RWPE1 (cell line): ENCODE measurements around the gene ADGRV1.
"Not testable (repeated sequence)": the region's sequence is repeated elsewhere in the genome, so short reads cannot be mapped to it uniquely, and the experiment has no call there.

ENCODE experiments used
- CTCF ChIA-PET: fragments of 350-600 bp; sonication (Branson Sonifier 250); formaldehyde crosslinking; extraction: SDS; loops from one replicate; lab custom pipeline; 2021; lab: Yijun Ruan, JAX
- POLR2A ChIA-PET: fragments of 400-600 bp; formaldehyde crosslinking; extraction: SDS; loops from one replicate; lab custom pipeline; 2020; ENCODE audit warnings: antibody characterized with exemption; ENCODE audit not compliant: low non-redundant PET; lab: Yijun Ruan, JAX
- DNase-seq: peaks from one replicate; pipeline ENCODE4 v3.0.0; 2012; ENCODE audit warnings: low spot score
- H3K27ac ChIP-seq: fragments of 450-650 bp; 2 replicates; pipeline ENCODE4 v1.5.1; 2017
- CTCF ChIP-seq: fragments of 450-650 bp; conservative IDR thresholded peaks from 2 replicates; pipeline ENCODE4 v1.5.1; 2017; ENCODE audit warnings: low read depth, mild to moderate bottlenecking

ADGRV1 gene

DNA sequence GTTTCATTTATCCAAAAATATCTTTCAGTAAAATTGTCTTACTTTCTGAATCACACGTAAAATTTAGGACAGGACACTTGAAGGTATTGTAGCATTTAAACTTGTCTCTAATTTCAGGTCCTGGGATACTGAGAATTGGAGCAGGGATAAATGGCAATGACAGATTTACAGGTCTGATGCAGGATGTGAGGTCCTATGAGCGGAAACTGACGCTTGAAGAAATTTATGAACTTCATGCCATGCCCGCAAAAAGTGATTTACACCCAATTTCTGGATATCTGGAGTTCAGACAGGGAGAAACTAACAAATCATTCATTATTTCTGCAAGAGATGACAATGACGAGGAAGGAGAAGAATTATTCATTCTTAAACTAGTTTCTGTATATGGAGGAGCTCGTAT lies 99.2 kb downstream of the ADGRV1 start:
- no peak for DNase-seq
- ChIA-PET CTCF (interaction anchor here (0.6 kb wide), 1 partner anchor 11 kb away, joined by 6 read pairs; no protein-coding TSS in a partner anchor), POLR2A (no interaction called here)
- no peak overlapping the region for H3K27ac ChIP-seq
- TF ChIP-seq CTCF = no peak

GRCh38 chr5:90658620-90659019 lies 100.0 kb downstream of the ADGRV1 start:
- no peak overlapping the region for H3K27ac ChIP-seq
- ChIA-PET CTCF (interaction anchor here (0.6 kb wide), 2 partner anchors 12 to 219 kb away, joined by 3 to 6 read pairs; no protein-coding TSS in a partner anchor), POLR2A (no interaction called here)
- no peak for TF ChIP-seq CTCF
- no peak for DNase-seq

- CTCF ChIA-PET, DNase-seq, POLR2A ChIA-PET, H3K27ac ChIP-seq: not testable (repeated sequence)
These were observed 109.5 kb downstream of the ADGRV1 start for GRCh38 chr5:90668079-90668565.

DNA sequence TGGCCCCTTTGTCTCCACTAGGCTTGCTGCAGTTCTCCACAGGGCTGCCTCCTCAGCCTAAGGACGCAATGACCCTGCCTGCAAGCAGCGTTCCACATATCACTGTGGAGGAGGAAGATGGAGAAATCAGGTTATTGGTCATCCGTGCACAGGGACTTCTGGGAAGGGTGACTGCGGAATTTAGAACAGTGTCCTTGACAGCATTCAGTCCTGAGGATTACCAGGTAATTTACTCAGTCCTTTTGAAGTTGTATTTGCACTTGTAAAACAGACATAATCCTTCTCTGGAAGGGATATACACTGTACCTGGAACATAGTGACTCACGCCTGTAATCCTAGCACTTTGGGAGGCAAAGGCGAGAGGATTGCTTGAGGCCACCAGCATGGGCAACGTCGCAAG lies 116.6 kb downstream of the ADGRV1 start:
- CTCF ChIA-PET = no interaction called here
- DNase-seq = no peak
- POLR2A ChIA-PET = no interaction called here

GRCh38 chr5:90680921-90681563 lies 122.4 kb downstream of the ADGRV1 start:
- POLR2A ChIA-PET = no interaction called here

More for the DNA sequence above, 116.6 kb downstream of the ADGRV1 start:
- no peak overlapping the region for H3K27ac ChIP-seq
- TF ChIP-seq CTCF = no peak

GRCh38 chr5:90682278-90682677 lies 123.7 kb downstream of the ADGRV1 start:
- no peak for DNase-seq
- CTCF ChIA-PET = no interaction called here
- no peak for TF ChIP-seq CTCF
- POLR2A ChIA-PET = no interaction called here
- H3K27ac ChIP-seq = no peak overlapping the region

More at GRCh38 chr5:90680921-90681563, 122.4 kb downstream of the ADGRV1 start:
- no peak for TF ChIP-seq CTCF
- DNase-seq = no peak
- H3K27ac ChIP-seq = no peak overlapping the region
- CTCF ChIA-PET = no interaction called here

DNA sequence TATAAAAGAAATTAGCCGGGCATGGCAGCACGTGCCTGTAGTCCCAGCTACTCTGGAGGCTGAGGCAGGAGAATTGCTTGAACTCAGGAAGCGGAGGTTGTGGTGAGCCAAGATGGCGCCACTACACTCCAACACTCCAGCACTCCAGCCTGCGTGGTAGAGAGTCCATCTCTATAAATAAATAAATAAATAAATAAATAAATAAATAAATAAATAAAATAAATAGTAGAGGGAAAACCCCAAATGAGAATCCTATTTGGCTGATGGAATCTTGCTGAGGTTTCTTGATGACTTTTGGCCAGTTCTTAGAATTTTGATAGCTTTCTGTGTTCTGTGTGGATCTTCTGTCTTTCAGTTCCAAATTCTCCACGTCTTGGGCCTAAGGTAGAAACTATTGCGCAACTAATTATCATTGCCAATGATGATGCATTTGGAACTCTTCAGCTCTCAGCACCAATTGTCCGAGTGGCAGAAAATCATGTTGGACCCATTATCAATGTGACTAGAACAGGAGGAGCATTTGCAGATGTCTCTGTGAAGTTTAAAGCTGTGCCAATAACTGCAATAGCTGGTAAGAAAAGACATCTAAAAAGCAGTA lies 126.9 kb downstream of the ADGRV1 start:
- no peak for DNase-seq
- TF ChIP-seq CTCF = no peak
- POLR2A ChIA-PET = no interaction called here
- CTCF ChIA-PET = interaction anchor here (0.6 to 0.7 kb wide), 2 partner anchors 36 to 212 kb away, joined by 3 to 4 read pairs; no protein-coding TSS in a partner anchor
- no peak overlapping the region for H3K27ac ChIP-seq

- CTCF ChIA-PET, DNase-seq, H3K27ac ChIP-seq, POLR2A ChIA-PET: not testable (repeated sequence)
These were observed 127.8 kb downstream of the ADGRV1 start for GRCh38 chr5:90686363-90686762.

- not testable (repeated sequence) for DNase-seq
These were observed 128.9 kb downstream of the ADGRV1 start for GRCh38 chr5:90687458-90687857.

More at GRCh38 chr5:90687458-90687857, 128.9 kb downstream of the ADGRV1 start:
- CTCF ChIA-PET, POLR2A ChIA-PET, H3K27ac ChIP-seq: not testable (repeated sequence)
